ENCODE data around the gene PDE6C.
"Not testable (repeated sequence)": the region's sequence is repeated elsewhere in the genome, so short reads cannot be mapped to it uniquely, and the experiment has no call there.

PDE6C gene

DNA sequence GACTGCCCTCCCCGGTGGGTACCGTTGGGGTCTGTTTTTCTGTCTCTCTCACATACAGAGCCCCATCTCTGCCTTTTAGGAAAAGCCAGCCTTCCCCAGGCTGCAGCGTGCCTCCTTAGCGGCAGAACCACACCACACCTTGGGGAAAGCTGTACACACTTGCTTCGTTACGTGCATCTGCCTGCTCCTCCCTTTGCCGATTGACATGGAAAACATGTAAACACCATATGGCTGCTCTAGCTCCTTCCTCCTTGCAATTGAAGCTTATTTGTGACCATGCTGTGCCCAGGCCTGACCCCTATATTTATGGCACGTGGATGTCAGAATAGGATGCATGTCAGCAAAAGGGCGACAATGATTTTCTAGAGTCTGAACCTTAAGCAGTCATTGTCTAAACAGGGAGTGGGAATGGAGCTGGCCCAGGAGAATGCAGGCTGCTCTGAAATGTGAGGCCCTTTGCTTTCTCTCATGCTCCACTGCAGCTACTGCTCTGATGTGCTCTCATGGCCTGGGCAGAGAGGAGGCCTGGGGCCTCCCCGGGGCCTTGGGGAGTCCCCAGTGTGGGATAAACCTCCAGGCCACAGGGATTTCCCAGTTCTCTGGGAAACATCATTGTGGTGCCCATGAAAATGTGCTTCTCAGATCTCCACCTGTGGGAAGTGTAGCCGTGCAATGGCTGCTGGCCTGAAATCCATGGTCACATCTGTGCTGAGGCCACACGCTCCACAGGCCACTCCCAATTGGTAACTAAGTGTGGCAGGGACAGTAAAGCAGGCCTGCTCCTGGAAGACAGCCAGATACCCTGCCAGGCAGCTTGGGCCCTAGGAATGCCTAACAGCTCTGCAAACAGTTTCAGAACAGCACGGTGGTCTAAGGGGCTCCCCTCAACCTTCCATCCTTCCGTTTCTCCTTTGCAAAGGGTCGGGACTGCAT, 18.6 kb downstream of the PDE6C start:
- no peak for DNase-seq (ENCODE audit: low read depth)

- DNase-seq (ENCODE audit: low read depth), result no peak
Observed at GRCh38 chr10:93639791-93640190, 27.5 kb downstream of the PDE6C start.

DNA sequence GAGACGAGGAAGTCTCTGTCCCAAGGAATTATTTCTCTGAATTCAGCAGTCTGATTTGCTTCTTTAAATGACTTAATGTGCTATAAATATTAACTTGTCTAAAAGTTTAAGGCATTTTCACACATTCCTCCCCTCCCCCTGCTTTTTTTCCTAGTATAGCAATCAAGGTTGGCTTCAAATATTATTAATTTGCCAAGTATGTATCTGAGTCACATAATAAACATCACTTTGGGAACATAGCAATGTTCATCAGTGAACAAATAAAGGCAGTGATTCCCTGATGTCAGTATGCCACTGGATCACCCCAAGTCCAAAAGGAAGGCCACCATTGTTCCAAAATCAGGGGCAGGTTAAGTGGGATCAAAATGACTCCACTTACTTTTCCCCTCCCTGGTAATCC, 40.5 kb downstream of the PDE6C start:
- DNase-seq (ENCODE audit: low read depth), result peak; percentile 13

DNA sequence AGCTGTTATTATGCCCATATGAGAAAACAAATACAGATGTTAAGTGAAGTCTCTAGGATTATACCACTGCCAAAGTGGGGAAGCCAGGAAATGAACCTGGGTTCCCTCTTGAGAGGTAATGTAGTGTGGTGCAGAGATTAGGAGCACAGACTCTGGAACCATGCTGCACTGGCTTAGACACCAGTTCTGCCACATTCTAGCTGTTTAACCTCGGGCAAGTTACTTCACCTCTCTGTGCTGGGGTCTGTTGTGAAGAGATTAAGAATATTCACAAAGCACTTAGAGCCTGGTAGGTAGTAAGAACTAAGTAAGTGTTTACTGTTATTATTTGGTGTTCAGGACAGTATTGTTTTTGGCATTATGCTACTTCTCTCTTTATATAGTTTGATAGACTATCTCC, 41.9 kb downstream of the PDE6C start:
- no peak for DNase-seq (ENCODE audit: low read depth)

- DNase-seq (ENCODE audit: low read depth), result no peak
Observed at GRCh38 chr10:93656155-93656554, 43.8 kb downstream of the PDE6C start.

DNA sequence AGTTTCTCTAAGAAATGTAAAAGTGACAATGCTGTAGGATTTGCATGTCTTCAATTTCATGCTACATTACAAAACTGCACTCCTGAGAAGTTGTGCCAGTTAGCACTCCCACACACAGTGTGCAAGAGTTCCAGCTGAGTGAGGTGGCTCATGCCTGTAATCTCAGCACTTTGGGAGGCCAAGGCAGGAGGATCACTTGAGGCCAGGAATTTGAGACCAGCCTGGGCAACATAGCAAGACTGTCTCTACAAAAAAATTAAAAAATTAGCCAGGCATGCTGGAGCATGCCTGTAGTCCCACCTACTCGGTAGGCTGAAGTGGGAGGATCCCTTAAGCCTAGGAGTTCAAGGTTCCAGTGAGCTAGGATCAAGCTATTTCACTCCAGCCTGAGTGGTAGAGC, 45.4 kb downstream of the PDE6C start:
- DNase-seq (ENCODE audit: low read depth), result no peak

DNA sequence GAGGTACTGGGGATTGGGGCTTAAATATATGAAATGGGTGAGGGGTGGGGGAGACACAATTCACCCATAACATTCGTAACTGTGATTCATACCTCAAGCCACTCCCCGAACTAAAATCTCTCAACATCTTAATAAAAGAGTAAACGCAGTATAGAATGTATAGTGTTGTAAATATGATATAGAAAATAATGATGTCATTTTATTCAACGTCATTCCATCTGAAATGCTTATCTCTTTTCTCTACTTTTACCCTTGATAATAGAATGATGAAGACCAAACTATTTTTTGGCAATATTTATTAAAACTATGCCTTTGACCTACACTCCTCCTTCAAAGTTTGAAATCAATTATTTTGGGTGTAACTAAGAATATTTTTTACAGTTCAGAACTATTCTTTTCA, 53.7 kb downstream of the PDE6C start:
- no peak for DNase-seq (ENCODE audit: low read depth)

DNA sequence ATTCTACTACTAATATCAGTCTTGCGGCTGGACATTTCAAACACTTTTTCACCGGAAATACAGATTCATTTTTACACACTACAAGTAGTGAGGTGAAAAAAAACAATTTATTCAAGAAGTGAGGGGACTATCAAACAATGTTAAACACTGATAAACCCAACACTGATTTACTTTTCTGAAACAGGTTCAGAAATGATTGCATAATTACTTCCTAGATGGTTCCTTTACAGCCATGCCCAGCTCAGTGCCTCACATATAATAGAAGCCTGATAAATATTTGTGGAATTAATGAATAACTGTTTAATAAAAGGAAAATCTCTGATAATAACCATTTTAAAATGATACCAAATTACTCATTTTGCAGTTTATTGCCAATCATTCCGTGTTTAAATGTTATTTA, 55.5 kb downstream of the PDE6C start:
- no peak for DNase-seq (ENCODE audit: low read depth)

DNA sequence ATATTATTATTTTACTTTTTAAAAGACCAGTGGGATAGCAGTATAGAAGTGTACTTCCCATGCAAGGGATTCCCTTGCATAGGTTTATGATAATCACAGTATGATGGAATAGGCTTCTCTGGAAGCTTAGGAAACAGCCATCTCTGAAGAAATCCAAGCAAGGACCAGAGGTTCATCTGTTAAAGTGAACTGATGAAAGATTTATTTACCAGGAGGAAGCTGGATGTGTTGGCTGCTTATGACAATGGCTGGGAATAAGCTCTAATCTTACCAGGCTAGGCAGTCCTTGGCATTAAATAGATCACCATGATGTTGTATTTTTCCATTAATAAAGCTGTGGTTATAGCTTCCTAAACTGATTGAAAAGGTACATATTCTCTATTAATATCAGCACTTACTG, 58.0 kb downstream of the PDE6C start:
- no peak for DNase-seq (ENCODE audit: low read depth)

DNA sequence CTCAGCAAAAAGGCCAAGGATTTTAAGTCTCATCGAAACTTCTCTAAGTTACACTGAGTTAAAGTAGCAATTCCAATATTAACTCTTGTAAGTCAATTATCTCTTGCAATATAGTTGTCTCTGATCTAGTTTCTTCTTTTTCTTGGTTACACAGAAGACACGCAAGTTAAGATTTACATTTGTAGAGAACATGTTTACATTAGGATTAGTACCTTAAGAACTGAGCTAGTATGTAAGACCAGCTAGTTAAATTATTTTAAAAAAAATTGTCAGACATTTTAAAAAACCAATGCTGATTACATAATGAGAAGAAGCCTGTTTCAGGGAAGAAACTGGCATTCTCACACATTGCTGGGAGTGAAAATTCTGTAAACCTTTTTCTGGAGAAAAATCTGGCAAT, 58.7 kb downstream of the PDE6C start:
- no peak for DNase-seq (ENCODE audit: low read depth)

DNA sequence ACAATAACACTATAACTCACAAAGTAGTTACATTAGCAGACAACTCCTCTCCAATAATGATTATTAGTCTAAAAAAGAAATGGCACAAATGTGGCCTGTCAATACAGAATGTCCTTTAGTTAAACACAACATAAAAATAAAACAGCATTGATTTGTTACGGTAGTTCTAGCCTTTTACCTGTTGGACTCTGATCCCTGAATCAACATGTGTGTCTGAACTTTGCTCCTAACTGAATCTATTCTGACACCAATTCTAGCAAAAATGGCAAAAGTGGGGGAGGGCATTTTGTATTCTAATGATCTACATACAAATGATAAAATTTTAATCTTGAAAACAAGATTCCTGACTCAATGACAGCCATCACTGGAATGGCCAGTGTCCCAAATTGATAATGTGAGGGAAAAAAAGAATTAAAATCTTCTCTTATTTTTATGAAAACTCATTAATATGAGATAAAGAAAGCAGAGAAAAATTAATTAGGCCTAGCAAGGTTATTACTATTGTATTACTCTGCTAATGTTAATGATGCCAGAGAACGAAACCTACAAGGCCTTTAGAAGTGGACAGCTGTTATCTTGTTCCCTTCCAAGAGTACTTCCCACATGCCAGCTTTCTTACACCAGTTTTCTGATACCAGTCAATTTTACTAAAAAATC, 59.8 kb downstream of the PDE6C start:
- no peak for DNase-seq (ENCODE audit: low read depth)

GRCh38 chr10:93672890-93673289, 60.6 kb downstream of the PDE6C start:
- DNase-seq (ENCODE audit: low read depth), result no peak

GRCh38 chr10:93673791-93674190, 61.5 kb downstream of the PDE6C start:
- DNase-seq (ENCODE audit: low read depth), result no peak

GRCh38 chr10:93678386-93678785, 66.0 kb downstream of the PDE6C start:
- DNase-seq (ENCODE audit: low read depth), result no peak

- no peak for DNase-seq (ENCODE audit: low read depth)
Observed at GRCh38 chr10:93678805-93679587, 66.7 kb downstream of the PDE6C start.

DNA sequence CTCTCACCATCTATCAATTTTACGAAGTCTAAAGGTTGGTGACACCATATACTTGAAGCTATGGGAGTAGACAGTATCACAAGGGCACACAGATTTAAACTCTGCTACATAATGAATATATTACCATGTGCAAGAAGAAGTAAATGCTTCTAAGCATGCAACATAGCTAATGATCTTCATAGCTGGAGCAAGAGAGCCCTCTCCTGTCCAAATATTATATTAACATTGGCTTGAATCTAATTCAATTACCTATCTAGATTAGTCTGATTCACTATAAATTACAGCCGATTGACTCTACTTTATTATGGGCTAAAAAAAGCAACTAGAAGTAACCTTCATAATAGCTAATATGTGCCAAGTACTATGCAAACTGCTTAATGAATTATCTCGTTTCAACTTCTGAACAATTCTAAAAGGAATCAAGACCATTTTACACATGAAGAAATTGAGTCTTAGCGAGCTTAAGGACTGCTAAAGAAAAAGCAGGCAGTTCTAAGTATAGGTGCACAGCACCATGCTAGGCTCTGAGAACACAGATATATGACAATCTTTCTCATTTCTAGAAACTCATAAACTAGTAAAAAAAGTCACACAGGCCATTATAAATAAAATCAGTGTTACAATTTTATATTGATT, 68.2 kb downstream of the PDE6C start:
- peak; percentile 65 for DNase-seq (ENCODE audit: low read depth)

- no peak for DNase-seq (ENCODE audit: low read depth)
Observed at GRCh38 chr10:93687737-93688136, 75.4 kb downstream of the PDE6C start.

DNA sequence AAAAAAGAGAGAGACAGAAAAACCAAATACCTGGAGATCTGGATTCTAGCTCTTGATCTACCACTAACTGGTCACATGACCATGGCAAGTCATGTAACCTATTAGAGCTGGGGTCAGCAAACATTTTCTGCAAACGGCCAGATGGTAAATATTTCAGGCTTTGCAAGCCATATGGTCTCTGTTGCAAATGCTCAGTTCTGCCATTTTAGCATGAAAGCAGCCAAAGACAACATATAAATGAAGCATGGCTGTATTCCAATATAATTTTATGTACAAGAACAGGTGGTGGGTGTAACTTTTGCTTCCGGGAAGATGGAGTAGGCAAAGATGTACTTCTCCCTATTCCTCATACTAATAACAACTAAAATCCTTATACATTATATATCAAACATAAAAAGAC, 83.4 kb downstream of the PDE6C start:
- DNase-seq (ENCODE audit: low read depth), result no peak

- DNase-seq (ENCODE audit: low read depth), result not testable (repeated sequence)
Observed at GRCh38 chr10:93696582-93696981, 84.2 kb downstream of the PDE6C start.

DNA sequence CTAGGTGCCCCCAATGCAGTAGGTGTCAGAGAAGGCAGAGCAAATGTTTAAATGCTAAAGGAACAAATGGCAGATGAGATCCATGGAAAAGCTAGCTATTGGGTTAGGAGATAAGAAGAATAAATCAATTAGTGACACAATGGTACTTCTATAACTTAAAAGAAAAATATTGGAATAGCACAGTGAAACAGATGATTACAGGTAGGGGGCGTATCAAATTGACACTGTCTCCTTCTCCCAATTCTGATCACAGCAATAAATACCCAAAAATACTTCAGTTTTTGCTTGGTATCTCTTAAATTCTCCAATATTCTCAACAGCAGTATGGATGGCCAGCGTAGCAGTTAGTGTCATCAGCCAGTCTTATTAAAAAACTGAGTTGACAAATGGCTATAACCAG, 84.9 kb downstream of the PDE6C start:
- DNase-seq (ENCODE audit: low read depth), result peak; percentile 6

GRCh38 chr10:93701866-93702209, 89.5 kb downstream of the PDE6C start:
- peak; percentile 61 for DNase-seq (ENCODE audit: low read depth)

Data from ELR (cell line).